GM12878 (cell line): Measurements from ENCODE around the gene CDH5. TPM values are rescaled to one million over a fixed set of nuclear protein-coding genes. Genes with fewer than 3 reads are reported as not detected.

Experiments used
- ATAC-seq: fragments of 200-7000 bp; cut with Tn5 transposase; 3 replicates; pipeline ENCODE4 v1.9.1; 2020; ENCODE audit warnings: mild to moderate bottlenecking, moderate library complexity
- BruUV-seq: library from RNA; stranded (reverse); fragments of 400-500 nt; replicated peaks from 2 replicates; lab custom pipeline; 2021; lab: Mats Ljungman, UMichigan
- CTCF ChIA-PET: fragments of 300-600 bp; sonication (Branson Sonifier 250); formaldehyde crosslinking; extraction: SDS; loops from one replicate; lab custom pipeline; 2021; ENCODE audit warnings: inconsistent platforms; lab: Yijun Ruan, JAX
- POLR2A ChIA-PET: fragments of 350-600 bp; formaldehyde crosslinking; extraction: SDS; loops from one replicate; lab custom pipeline; 2021; ENCODE audit warnings: inconsistent platforms; lab: Charles Lee
- RAD21 ChIA-PET: fragments of 300-600 bp; sonication (Branson Sonifier 250); formaldehyde crosslinking; loops from one replicate; lab custom pipeline; 2023; ENCODE audit warnings: antibody characterized with exemption; ENCODE audit not compliant: unreplicated experiment; lab: Charles Lee
- SMC1A ChIA-PET: fragments of 300-600 bp; sonication (Branson Sonifier 250); formaldehyde crosslinking; loops from one replicate; lab custom pipeline; 2023; ENCODE audit not compliant: unreplicated experiment, uncharacterized antibody; lab: Charles Lee
- DNase-seq: peaks from one replicate; pipeline ENCODE4 v3.0.0-alpha.2; 2011; ENCODE audit warnings: low read depth, low spot score
- FAIRE-seq: peaks from 3 replicates; lab custom pipeline; 2011; peaks lifted over from hg19 to GRCh38; lab: Jason Lieb, UNC
- H2AFZ ChIP-seq: 2 replicates; pipeline ENCODE4 v1.6.0; 2011; ENCODE audit warnings: low read depth, low read length, control low read depth; ENCODE audit not compliant: control insufficient read depth
- H3K27ac ChIP-seq: 2 replicates; pipeline ENCODE4 v1.5.1; 2011; ENCODE audit warnings: control low read depth; ENCODE audit not compliant: control insufficient read depth, insufficient read depth
- H3K27me3 ChIP-seq, 2 experiments: replicated peaks in 1 of 2; 2 replicates each; pipeline versions ENCODE4 v1.6.0 to v1.6.1; 2011; ENCODE audit warnings: low read length in 1 of 2; ENCODE audit not compliant: control insufficient read depth in 2 of 2, insufficient read depth in 2 of 2
- H3K36me3 ChIP-seq, 2 experiments: 2 replicates each; pipeline ENCODE4 v1.5.1; 2011; ENCODE audit warnings: low read length in 1 of 2; ENCODE audit not compliant: control insufficient read depth in 2 of 2, insufficient read depth in 2 of 2
- H3K4me1 ChIP-seq: 2 replicates; pipeline ENCODE4 v1.6.1; 2011; ENCODE audit warnings: mild to moderate bottlenecking, low read length, moderate library complexity, mixed read lengths; ENCODE audit not compliant: control insufficient read depth, insufficient read depth
- H3K4me2 ChIP-seq: 2 replicates; pipeline ENCODE4 v1.6.0; 2011; ENCODE audit warnings: control low read depth; ENCODE audit not compliant: control insufficient read depth, insufficient read depth
- H3K4me3 ChIP-seq: fragments of 200-600 bp; sonication (generic); 2 replicates; pipeline ENCODE4 v1.5.1; 2016
- H3K79me2 ChIP-seq: 2 replicates; pipeline ENCODE4 v1.6.0; 2011; ENCODE audit warnings: low read length; ENCODE audit not compliant: control insufficient read depth, insufficient read depth
- H3K9ac ChIP-seq: 2 replicates; pipeline ENCODE4 v1.8.0; 2011; ENCODE audit warnings: low read length, control low read depth, mixed read lengths; ENCODE audit not compliant: control insufficient read depth, insufficient read depth
- H3K9me3 ChIP-seq: replicated peaks from 3 replicates; pipeline ENCODE4 v1.5.1; 2011; ENCODE audit warnings: mild to moderate bottlenecking, low read length; ENCODE audit not compliant: control insufficient read depth, insufficient read depth
- H4K20me1 ChIP-seq: 2 replicates; pipeline ENCODE4 v1.6.0; 2011; ENCODE audit not compliant: control insufficient read depth, insufficient read depth
- CBX5 ChIP-seq: sonication (generic); IDR thresholded peaks from 2 replicates; pipeline ENCODE4 v1.6.1; 2016; ENCODE audit warnings: low read depth, moderate library complexity, mild to moderate bottlenecking, inconsistent platforms
- CTCF ChIP-seq, 3 experiments: IDR thresholded peaks in 2 of 3; conservative IDR thresholded peaks in 1 of 3; 2 replicates each; pipeline ENCODE4 v1.5.1; 2011; ENCODE audit warnings: low read depth in 3 of 3, low read length in 3 of 3, mild to moderate bottlenecking in 3 of 3, control low read depth in 2 of 3, moderate library complexity in 2 of 3, inconsistent platforms in 1 of 3, mixed read lengths in 1 of 3; ENCODE audit not compliant: control insufficient read depth in 2 of 3, insufficient read depth in 1 of 3; ENCODE audit errors: extremely low read depth in 1 of 3
- RAD21 ChIP-seq: IDR thresholded peaks from 2 replicates; pipeline ENCODE4 v1.6.1; 2011; ENCODE audit warnings: mild to moderate bottlenecking, low read depth, low read length, moderate library complexity; ENCODE audit not compliant: insufficient read depth
- TCF7 ChIP-seq: IDR thresholded peaks from 2 replicates; pipeline ENCODE4 v1.6.1; 2014; ENCODE audit warnings: antibody characterized with exemption, borderline replicate concordance
- WGBS: methylation state at CpG from one replicate; pipeline ENCODE4 v1.1.6; 2016; ENCODE audit warnings: low lambda C conversion rate; ENCODE audit not compliant: insufficient replicate concordance, insufficient coverage; ENCODE audit errors: missing lambda C conversion rate; 5-methylcytosine and 5-hydroxymethylcytosine counted together
- in situ Hi-C: fragments of 300-500 bp; cut with MboI; formaldehyde crosslinking; loops from 9 replicates; pipeline ENCODE4 v1.14.3; 2018; ENCODE audit warnings: mixed read lengths
- intact Hi-C: fragments of 100-400 bp; cut with micrococcal nuclease; formaldehyde crosslinking; loops from one replicate; pipeline ENCODE4 v1.14.2; 2022; ENCODE audit not compliant: unreplicated experiment
- polyA plus RNA-seq, 11 experiments: library from polyadenylated mRNA; depleted of rRNA in 4 of 11; unstranded in 6 of 11; stranded (reverse) in 5 of 11; fragments of >200 nt; fragmentation: Nextera tagmentation in 4 of 11; fragmentation: Illumina TruSeq in 1 of 11; extraction: Ambion mirVana in 4 of 11; extraction: Trizol in 1 of 11; gene quantifications; 1 replicate in 1 of 11; 2 replicates in 10 of 11; pipeline versions ENCODE4 v1.2.1 to v1.2.3, GENCODE V29; 2011 to 2016; ENCODE audit warnings: inconsistent platforms in 2 of 11, missing spikeins in 2 of 11, low read depth in 1 of 11
- total RNA-seq, 4 experiments: library from RNA; depleted of rRNA in 3 of 4; stranded (reverse); fragments of >200 nt in 3 of 4; fragmentation: Illumina TruSeq in 1 of 4; extraction: Trizol in 1 of 4; gene quantifications; 2 replicates each; pipeline versions ENCODE4 v1.2.1 to v1.2.3, GENCODE V29; 2013 to 2021
- TF ChIP-seq, protein P1 (sequence below): IDR thresholded peaks from 2 replicates; pipeline ENCODE4 v1.6.1; 2012; ENCODE audit warnings: low read depth, low read length, improper control_type of control experiment

Gene CDH5
- total and polyA plus RNA-seq, 10 of the 15 experiments (the other 5 are each of a cell fraction or from before 2014, with no cell fraction given) = not detected

DNA sequence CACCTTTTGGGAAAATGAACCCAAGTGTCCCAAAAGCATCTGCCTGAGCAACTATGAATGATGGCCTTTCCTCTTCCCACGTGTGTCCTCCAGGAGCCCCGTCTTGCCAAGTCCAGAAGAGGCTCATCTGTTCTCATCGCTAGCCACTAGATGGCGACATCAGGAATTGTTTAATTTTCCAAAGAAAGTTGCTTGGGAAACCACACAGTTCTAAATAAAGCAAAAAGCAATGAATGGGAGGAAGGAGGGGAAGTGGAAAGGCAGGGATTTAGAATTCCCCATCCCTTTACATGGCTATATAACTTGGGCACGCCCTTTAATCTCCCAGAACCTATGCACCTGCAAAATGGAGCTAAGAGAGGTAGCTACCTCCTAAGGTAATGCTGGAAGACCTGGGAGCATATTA, 9.0 kb upstream of the CDH5 start:
- Histone ChIP-seq H3K27ac (no peak overlapping the region), H4K20me1 (no peaks in the 10 kb centered on the region)
- CTCF ChIA-PET = interaction anchor here (0.6 to 3.1 kb wide), 30 partner anchors 9 to 511 kb away, joined by 3 to 26 read pairs (median 3); partner anchors contain the start of gene CDH5
- TF ChIP-seq, protein P1, sequence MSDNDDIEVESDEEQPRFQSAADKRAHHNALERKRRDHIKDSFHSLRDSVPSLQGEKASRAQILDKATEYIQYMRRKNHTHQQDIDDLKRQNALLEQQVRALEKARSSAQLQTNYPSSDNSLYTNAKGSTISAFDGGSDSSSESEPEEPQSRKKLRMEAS = no peak
- TF ChIP-seq TCF7 (no peak), CTCF (IDR thresholded peaks at IDR 0.05 in 2 of 3, conservative IDR thresholded peaks at IDR 0.05 in 1 of 3; ENCODE audit: control insufficient read depth in 2 of 3, extremely low read depth in 1 of 3, insufficient read depth in 1 of 3, low read depth in 3 of 3, low read length in 3 of 3) (peak; percentile 50 to 69 (median 56)), RAD21 (peak; percentile 28; the same call in 1 of the 2 replicates), CBX5 (no peak)
- TF ChIP-seq, all 136 proteins: peak for 2
- ChIA-PET SMC1A (interaction anchor here (0.6 to 2.1 kb wide), 3 partner anchors 12 to 232 kb away, joined by 3 to 10 read pairs (median 5); no protein-coding TSS in a partner anchor), POLR2A (no interaction called here), RAD21 (interaction anchor here (1.1 to 1.7 kb wide), 2 partner anchors 131 to 232 kb away, joined by 3 to 4 read pairs; no protein-coding TSS in a partner anchor)
- ATAC-seq (peak; percentile 68), DNase-seq (no peak), FAIRE-seq (peak; percentile 64)
- Histone ChIP-seq H3K27me3 (no peaks in the 10 kb centered on the region; a peak in 2 of 4 replicates), H3K9ac (no peak overlapping the region), H3K4me2 (no peak overlapping the region), H3K79me2 (no peaks in the 10 kb centered on the region), H3K4me3 (no peak overlapping the region), H3K9me3 (no peaks in the 10 kb centered on the region), H3K4me1 (no peaks in the 10 kb centered on the region), H3K36me3 (no peaks in the 10 kb centered on the region), H2AFZ (no peak overlapping the region)
- no TSS peak for BruUV-seq
- in situ Hi-C loops (no loop called here), intact Hi-C loops (loop anchor here (5.0 kb wide), 1 partner anchor 125 kb away; no protein-coding TSS in a partner anchor)
- 2% methylated on average over 5 of the region's 5 CpGs for WGBS
